GM19463 (cell line): Measurements from ENCODE around the gene NUP188.

Source experiments
- ATAC-seq: cut with Tn5 transposase; IDR thresholded peaks from one replicate; pipeline ENCODE4 v1.9.1; 2021; ENCODE audit warnings: mild to moderate bottlenecking, moderate library complexity; ENCODE audit not compliant: unreplicated experiment

NUP188 gene

GRCh38 chr9:128913048-128913900 lies 34.2 kb upstream of the NUP188 start:
- ATAC-seq, result no peak

GRCh38 chr9:128913995-128914772 lies 33.3 kb upstream of the NUP188 start:
- ATAC-seq, result no peak

GRCh38 chr9:128916204-128916603 lies 31.3 kb upstream of the NUP188 start:
- no peak for ATAC-seq

GRCh38 chr9:128916745-128917144 lies 30.8 kb upstream of the NUP188 start:
- no peak for ATAC-seq

- no peak for ATAC-seq
Observed at GRCh38 chr9:128917151-128917849, 30.2 kb upstream of the NUP188 start.

GRCh38 chr9:128918921-128919320 lies 28.6 kb upstream of the NUP188 start:
- no peak for ATAC-seq

GRCh38 chr9:128919402-128920089 lies 28.0 kb upstream of the NUP188 start:
- ATAC-seq, result no peak

- ATAC-seq, result no peak
Observed at GRCh38 chr9:128920381-128921058, 27.0 kb upstream of the NUP188 start, which contains the start of gene PHYHD1. Gene PHYHD1 (plus strand): TSS chr9:128920982. CDS start chr9:128922324, 1,342 bp downstream.

- no peak for ATAC-seq
Observed at GRCh38 chr9:128921881-128922763, 25.4 kb upstream of the NUP188 start.

GRCh38 chr9:128923493-128923883 lies 24.0 kb upstream of the NUP188 start:
- no peak for ATAC-seq

- no peak for ATAC-seq
Observed at GRCh38 chr9:128927731-128928411, 19.6 kb upstream of the NUP188 start.

GRCh38 chr9:128928624-128929023 lies 18.9 kb upstream of the NUP188 start:
- no peak for ATAC-seq

GRCh38 chr9:128929560-128929959 lies 17.9 kb upstream of the NUP188 start:
- no peak for ATAC-seq

- ATAC-seq, result no peak
Observed at GRCh38 chr9:128933731-128934130, 13.8 kb upstream of the NUP188 start.

- ATAC-seq, result no peak
Observed at GRCh38 chr9:128936171-128936865, 11.2 kb upstream of the NUP188 start.

- ATAC-seq, result no peak
Observed at GRCh38 chr9:128937310-128938165, 10.0 kb upstream of the NUP188 start.

- no peak for ATAC-seq
Observed at GRCh38 chr9:128940271-128940921, 7.1 kb upstream of the NUP188 start.
